HG03060 (cell line): ENCODE results near the gene CIAO3.

Source experiments
- ATAC-seq: cut with Tn5 transposase; IDR thresholded peaks from one replicate; pipeline ENCODE4 v1.9.1; 2021; ENCODE audit warnings: low read depth, moderate number of reproducible peaks; ENCODE audit not compliant: unreplicated experiment

The CIAO3 gene

DNA sequence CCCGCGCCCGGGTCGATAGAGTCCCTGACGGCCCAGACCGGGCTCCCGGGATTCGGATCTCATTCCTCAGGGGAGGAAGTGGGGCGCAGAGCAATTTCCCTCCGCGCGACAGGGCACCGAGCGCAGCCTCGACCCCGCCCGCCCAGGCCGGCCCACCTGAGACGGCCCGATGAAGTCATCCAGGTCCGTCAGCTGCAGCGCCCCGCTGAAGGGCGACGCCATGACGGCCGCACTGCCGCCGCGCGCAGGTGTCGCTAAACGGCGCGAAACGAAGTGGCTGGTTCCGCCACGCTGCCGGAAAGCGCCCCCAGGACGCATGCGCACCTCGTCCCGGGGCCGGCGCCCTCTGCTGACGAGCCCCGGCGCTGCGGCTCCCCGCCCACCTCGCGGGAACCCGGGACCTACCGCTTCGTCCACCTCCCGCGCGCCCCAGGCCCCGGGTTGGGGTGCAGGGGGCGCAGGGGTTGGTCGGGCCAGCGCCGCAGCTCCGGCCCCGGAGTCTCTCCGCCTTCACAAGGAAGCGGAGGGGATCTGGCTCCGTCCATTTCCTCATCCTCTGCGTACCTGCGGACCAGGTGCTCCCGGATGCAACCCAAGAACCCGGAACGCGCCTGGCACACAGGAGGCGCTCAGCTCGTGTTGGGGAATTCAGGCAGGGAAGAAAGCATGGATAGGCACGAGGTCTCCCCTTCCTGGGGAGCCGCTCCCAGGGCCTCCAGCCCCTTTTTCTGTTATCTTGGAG lies at the start of gene CIAO3:
Gene CIAO3, minus strand, starts transcription at position 234 of the 742 bp plus-strand sequence. Its CDS starts 12 bp downstream, at position 222.
- ATAC-seq, result peak; percentile 32

DNA sequence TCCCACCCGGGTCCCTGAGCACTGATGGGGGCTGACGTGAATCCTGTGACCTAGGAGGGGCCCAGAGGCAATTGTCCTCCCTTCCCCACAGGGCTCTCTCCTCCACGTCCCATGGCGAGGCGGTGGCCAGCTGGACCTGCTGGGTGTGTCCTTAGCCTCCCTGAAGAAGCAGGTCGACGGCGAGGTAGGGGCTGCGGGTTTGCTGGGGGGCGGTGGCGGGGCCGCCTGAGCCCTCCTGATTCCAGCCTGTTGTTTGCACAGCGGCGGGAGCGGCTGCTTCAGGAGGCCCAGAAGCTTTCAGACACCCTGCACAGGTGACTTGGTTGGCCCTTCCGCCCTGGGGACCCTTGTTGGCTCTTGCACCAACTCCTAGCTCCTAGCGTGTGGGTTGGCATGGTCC lies 49.3 kb upstream of the CIAO3 start:
- no peak for ATAC-seq

DNA sequence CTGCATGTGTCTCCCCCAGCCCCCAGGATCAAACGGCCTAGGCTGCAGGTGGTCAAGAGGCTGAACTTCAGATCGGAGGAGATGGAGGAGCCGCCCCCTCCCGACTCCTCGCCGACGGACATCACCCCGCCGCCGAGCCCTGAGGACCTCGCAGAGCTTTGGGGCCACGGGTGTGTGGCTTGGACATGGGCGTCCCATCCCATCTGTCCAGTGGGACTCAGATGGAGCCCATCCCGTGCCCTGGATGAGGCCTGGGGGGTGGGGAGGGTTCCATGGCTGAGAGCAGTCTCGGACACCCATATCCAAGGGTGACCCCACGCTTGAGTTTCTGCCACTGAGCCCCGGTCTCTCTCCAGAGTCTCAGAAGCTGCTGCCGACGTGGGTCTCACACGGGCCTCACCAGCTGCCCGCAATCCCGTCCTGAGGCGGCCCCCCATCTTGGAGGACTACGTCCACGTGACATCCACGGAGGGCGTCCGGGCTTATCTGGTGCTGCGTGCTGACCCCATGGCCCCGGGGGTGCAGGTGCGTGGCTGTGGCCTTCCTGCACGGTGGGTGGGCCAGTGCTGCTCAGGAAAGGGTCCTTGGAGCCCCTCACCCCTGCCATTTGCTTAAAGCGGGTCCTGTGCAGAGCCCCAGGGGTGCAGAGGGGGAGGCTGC lies 48.5 kb upstream of the CIAO3 start:
- ATAC-seq, result no peak

DNA sequence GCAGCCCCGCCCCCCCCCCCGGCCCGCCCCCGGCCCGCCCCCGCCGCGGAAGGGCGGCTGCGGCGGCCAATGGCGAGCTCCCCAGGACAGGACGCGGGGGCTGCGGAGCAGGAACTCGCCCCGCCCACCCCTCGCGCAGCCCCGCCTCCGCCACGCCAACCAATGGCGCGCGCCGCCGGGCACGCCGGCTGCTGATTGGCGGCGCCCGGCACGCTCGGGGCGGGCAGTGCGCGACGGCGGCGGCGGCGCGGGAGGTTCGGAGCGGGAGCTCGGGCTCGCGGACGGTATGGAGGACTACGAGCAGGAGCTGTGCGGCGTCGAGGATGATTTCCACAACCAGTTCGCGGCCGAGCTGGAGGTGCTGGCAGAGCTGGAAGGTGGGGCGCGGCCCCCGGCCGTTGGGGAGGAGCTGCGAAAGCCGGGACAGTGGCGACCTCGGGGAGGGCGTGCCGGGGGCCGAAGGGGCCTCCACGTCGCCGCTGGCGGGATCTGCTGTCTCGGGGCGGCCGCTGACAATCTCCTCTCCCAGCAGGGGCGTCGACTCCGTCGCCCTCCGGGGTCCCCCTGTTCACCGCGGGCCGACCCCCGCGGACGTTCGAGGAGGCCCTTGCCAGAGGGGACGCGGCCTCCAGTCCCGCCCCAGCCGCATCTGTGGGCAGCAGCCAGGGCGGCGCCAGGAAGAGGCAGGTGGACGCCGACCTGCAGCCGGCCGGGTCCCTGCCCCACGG lies 47.8 kb upstream of the CIAO3 start, which contains the start of gene CHTF18:
Gene CHTF18, plus strand, starts transcription at position 222 of the 728 bp plus-strand sequence. Its CDS starts 65 bp downstream, at position 287.
- no peak for ATAC-seq

DNA sequence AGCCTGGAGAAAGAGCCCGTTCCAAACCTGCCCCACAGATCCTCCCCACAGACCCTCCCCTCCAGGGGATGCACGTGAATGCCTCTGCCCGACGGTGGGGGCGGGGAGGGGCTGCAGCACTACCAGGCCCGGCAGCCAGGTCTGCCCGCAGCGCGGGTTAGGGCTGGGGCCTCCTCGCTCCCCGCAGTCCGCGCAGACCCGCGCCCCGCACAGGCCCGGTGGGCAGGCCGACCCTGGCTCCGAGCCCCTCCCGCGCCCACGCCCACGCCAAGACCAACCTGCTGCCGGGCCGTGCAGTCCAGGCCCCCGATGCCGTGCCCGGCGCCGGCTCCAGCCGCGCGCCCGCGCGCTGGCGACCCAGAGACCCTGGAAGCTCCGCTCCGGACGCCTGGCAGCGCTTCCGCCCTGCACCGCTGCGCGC lies 47.2 kb upstream of the CIAO3 start, which contains the start of gene RPUSD1:
Gene RPUSD1, minus strand, starts transcription at position 404 of the 421 bp plus-strand sequence. CDS start 644 bp downstream, outside the sequence.
- no peak for ATAC-seq

DNA sequence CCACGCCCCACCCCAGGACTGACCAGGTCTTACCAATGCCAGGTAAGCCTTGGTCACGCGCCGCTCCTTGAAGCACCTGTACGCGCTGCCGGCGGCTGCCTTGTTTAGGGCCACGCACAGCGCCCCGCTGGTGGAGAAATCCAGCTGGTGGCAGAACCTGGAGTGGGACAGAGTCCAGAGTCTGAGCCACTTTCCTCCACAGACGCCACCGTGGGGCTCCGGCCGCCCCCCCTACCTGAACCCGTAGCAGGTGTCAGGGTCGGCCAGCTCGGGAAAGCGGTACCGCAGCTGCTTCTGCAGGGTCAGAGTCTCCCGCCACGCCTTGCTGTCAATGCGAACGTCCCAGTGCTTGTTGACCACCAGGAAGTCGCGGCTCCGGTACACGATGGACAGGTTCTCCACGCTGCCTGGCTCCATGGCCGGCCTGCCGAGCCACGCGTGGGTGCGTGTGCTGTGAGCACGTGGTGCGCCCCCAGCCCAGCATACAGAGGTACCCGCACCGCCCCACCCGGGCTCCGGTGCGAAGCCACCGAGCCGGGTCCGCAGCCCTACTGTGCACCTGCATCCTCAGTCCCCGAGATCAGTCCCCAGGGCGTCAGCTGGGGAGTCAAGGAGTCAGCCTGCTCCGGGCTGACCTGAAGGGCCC lies 46.6 kb upstream of the CIAO3 start:
- no peak for ATAC-seq

DNA sequence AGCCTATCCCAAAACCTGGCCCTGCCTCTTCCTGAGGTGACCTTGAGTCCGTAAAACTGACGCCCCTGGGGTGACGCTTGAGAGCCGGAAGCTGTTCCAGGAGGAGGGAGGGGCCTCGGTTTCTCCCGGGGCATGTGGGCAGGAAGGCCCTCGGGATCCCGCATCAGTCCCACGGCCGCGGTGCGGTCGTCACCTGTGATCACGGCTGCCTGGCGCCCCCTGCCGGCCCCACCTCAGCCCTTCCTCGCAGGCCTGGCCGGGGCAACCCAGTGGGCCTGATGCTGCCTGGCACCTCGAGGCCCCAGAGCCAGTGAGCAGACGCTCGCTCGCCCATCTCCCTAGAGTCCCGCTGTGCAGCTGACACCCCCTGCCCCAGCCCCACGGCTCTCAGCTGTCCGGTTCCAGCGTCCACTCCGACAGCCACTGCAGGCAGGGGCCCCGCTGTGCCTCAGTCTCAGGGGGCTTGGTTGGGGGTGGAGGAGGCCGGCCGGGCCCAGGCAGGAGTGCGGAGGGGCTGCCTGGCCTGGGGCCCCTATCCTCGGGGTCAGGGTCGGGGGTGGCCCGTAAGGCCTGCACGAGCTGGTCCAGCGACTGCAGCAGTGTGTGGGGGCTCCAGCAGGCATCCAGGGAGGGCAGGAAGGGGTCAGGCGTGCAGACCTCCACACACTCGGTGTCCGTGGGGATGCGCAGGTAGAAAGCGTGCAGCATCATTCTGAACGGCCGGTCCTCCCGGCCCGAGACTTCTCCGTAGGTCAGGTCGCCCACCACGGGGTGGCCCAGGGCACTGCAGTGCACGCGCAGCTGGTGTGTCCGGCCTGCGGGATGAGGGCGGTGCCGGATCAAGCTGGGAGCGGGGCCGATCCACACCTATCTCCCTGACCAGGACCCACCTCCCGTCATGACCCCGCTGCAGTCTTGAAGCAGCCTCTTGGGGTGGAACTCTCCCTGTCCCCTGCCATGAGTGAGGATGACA lies 45.1 kb upstream of the CIAO3 start:
- no peak for ATAC-seq

DNA sequence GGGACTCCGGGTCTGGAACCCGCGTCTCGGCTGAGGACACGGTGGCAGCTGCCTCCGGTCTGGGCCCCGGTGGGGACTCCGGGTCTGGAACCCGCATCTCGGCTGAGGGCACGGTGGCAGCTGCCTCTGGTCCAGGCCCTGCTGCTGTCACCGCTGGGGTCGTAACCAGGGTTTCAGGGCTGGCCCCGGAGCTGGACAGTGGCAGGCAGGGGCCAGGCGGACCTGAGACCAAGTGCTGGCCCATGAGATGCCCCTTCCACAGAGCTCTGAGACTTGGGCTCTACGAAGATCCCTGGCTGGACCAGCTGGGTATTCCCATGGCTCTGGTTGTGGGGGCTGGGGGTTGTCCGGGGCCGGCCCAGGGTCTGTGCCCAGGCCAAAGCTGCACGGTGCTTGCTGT lies 43.6 kb upstream of the CIAO3 start:
- no peak for ATAC-seq

DNA sequence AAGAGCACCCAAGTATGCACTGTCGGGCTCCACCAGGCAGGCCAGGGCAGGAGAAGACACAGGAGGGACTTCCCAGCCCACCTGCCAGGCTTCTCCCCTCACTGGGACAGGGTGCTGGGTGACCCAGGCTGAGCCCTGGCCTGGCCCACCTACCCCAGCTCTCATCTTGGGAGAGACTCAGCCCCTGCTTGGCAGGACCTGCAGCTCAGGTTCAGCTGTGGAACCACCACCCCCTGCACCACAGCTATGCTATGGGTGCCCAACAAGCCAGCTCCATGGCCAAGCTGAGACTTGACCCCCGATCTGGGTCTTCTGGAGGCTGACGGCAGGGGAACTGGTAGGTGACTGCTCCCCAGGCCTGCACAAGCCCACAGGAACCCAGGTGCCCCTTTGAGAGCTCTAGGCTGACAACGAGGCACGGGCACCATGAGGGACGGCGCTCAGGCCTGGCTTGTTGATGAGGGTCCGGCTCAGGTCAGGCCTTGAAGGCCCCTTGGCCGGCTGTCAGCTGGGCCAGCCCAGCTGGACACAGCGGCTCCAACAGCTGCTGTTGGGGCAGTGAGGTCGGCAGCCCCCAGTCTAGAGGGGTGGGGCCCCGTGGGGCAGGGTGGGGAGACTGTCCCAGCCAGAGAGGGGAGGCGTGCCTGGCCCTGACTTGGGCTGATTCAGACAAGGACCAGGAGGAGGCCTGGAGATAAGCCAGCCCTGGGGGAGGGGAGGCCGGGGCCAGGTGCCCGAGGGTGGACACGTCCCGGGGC lies 42.8 kb upstream of the CIAO3 start:
- ATAC-seq, result no peak

DNA sequence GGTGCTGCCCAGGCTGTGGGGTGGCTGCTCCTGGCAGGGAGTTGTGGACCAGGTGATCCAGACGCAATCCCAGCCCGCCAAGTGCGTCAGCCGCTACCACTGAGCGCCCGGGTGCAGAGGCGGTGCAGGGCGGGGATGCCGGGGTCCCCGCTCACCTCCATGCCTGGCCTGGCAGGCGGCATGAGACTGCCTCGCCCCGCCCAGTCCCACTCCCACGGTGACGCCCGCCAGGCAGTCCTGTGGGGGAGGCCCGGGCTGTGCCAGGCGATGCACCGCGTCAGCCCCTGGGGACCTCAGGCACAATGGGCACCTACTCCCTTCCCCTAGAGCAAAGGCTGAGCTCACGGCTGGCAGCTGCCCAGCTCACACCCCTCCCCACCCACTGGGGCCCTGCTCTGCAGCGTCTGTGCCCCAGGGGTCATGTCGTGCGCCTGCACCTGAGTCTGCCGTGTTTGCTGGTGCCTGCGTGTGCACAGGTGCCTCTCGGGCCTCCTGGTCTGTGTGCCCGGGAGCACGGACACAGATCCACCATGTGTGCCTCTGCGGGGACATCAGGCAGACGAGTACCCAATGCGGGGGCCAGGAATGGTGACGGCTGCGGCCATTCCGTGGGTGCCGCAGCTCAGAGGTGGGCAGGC lies 42.1 kb upstream of the CIAO3 start:
- no peak for ATAC-seq

DNA sequence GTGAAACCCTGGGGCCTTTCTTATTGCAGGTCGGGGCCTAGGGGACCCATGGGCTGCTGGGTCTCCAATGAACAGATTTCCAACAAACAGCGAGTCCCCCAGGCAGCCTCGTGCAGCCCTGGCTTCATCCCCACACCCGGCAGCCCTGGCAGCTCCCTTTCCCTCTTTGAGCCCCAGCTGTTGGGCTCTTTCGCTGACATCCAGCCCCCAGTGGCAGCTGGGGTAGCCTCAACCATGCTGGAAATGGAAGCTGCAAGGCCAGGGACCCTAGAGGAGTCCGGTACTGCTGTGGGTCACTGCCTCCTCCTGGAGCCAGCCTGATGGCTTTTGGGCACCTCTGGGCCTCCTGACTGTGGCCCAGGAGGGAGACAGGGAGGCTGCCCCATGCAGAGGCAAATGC lies 41.5 kb upstream of the CIAO3 start:
- no peak for ATAC-seq

DNA sequence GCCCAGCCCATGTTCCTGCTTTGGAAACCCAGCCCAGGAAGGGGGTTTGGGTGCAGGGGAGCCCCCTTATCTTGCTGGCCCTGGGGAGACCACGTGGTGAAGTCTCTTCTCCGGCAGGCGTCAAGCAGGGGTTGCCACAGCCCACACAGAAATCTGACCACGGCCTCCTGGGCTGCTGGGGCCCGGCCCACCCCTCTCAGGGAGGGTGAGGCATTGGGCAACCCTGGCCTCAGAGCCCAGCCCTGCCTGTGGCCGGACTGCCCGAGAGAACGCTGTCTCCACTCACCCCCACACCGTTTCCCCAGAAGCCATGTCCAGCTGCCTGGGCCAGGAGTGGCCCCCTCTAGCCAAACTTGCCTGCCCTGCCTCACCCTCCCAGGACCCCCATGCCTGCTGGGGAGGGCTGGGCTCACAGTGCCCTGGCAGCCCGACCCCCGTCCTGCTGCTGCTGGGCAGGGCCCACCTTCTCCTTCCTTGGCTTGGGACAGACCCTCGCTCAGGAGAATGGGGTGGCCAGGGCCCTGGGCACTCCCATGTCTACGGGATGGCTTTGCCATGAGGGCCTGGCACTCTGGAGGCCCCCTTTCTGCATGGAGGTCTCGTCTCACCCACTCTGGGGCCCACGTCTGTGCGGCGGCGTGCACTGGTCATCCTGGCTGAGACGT lies 40.7 kb upstream of the CIAO3 start:
- no peak for ATAC-seq

DNA sequence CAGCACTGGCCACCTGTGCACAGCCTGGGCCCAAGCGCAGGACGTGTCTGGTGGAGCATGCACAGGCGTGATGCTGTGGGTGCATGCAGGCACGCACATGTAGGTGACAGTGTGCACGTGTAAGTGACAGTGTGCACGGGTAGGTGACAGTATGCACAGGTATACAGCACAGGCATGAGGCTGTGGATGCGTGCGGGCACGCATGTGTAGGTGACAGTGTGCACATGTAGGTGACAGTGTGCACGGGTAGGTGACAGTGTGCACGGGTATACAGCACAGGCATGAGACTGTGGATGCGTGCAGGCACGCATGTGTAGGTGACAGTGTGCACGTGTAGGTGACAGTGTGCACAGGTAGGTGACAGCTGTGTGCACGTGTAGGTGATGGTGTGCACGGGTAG lies 39.5 kb upstream of the CIAO3 start:
- ATAC-seq, result no peak

DNA sequence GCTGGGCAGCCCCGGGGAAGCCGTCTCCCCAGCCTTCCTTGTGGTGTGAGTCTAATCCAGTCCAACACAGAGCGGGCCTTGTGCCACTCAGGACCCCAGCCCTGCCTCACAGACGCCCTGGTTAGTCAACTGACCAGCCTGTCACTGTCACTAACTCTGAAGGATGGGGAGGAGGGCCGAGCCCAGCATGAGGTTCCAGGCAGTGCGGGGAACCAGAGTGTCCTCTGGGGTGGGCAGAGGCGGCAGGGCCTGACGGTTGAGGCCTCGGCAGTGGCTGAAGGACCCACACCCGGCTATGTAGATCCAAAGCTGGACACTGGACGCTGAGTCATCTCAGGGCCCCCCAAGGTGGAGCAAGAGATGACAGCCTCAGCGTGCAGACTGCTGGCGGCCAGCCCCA lies 38.8 kb upstream of the CIAO3 start:
- ATAC-seq, result no peak

DNA sequence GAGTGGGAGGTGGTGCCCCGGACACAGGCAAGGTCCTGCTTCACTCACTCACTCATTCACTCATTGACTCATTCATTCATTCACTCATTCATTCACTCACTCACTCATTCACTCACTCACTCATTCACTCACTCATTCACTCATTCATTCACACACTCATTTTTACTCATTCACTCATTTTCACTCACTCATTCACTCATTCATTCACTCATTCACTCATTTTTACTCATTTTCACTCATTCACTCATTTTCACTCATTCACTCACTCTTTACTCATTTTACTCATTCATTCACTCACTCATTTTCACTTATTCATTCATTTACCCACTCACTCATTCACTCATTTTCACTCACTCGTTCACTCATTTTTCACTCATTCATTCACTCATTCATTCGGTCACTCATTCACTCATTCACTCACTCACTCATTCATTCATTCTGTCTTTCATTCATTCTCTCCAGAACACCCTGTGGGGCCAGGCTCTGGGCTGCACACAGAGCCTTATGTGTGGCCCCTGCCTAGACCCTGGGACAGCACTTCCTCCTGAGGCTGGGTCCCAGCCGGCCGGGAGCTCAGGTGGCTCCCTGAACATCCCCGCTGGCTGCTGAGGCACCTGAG lies 38.2 kb upstream of the CIAO3 start:
- no peak for ATAC-seq

DNA sequence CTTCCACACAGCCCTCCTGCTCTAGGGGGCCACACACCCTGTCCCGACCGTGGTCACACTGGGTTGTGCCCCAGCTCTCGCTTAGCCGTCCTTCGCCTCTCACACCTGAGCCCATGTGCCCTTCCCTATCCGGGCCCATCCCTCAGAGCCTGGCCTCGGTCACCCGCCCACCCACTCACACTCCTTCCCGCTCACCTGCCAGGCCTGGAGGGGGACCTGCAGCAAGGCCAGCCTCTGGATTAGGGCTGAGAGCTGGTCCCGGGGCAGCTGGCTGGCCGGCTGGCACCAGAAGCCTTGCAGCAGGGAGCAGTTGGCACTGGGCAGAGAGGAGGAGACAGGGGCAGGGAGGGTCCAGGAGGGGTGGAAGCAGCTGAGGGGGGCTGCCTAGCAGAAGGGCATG lies 37.6 kb upstream of the CIAO3 start:
- ATAC-seq, result no peak

DNA sequence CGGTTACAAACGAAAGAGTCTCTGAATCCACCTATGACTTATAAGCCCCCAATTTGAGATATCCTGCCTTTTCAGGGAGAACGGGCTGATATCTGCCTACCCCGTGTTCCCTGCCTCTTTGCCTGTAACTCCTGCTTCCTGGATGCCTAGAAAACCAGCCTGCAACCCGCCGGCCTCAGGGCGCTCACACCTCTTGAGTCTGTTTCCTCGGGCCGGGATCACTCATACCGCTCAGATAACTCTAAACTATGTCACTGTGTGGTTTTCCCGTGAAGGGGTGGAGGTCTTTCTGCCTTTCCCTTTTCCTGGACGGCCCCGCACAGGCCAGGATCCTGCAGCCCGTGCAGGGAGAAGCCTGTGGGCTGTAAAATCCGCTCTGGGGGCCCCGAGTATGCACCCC lies 37.0 kb upstream of the CIAO3 start:
- no peak for ATAC-seq

DNA sequence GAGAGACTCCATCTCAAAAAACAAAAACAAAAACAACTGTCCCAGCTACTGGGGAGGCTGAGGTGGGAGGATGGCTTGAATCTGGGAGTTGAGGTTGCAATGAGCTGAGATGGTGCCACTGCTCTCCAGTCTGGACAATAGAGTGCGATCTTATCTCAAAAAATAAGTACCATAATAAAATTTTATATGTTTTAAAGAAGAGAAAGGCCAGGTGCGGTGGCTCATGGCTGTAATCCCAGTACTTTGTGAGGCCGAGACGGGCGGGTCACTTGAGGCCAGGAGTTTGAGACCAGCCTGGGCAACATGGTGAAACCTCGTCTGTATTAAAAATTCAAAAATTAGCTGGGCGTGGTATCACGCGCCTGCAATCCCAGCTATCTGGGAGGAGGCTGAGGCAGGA lies 36.0 kb upstream of the CIAO3 start:
- ATAC-seq, result no peak
